ENCODE measurements around the gene HIVEP3.

Gene HIVEP3

DNA sequence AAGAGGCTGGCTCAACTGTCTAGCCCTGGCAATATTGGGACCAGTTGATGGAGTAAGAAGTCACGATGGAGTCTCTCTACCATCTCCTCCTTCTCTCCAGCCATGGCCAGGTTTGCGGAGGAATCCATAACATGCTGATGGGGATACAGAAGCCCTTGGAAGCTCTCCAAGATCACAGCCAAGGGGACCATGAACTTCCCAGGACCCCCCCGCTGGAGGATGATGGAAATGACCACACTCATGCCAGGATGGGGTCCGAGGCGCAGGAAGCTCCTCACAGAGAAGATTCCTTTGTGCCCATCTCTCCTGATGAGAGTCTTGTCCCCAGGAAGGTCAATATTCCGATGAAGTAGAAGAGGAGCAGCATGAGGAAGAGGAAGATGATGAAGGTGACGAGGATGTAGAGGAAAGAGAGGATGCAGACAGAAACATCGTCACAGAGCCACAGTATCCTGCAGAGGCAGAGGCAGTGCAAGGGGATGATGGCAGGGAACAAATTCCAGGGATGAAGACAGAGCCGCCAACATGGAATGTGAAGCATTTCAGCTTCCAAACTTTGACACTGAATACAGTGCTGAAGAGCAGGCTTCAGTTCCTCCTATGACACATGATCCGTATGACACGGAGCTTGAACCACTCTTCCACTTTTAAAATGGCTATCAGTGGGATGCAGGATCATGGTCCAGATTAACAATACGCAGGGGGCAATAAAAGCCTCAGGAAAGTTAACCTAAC is 376.4 kb downstream of the HIVEP3 start:
- peak; percentile 72 for DNase-seq

DNA sequence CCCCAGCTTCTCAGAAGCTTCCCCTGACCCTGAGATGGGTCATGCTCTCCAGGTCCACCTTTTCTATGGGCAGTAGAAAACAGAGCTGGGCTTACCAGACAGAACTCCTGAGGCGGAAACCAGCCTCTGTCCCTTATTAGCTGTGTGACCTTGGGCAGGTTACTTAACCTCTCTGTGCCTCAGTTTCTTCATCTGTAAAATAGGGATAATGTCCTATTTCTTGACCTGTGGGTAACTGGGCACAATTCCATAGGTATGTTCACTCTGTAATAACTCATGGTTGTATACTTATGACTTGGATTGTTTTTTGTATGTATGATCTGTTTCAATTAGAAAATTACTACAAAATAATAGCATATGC is 377.1 kb downstream of the HIVEP3 start:
- DNase-seq, result no peak

- no peak for DNase-seq
These were observed 377.7 kb downstream of the HIVEP3 start for GRCh38 chr1:41540886-41541591.

GRCh38 chr1:41539999-41540398 is 378.7 kb downstream of the HIVEP3 start:
- DNase-seq, result no peak

GRCh38 chr1:41539418-41539805 is 379.3 kb downstream of the HIVEP3 start:
- DNase-seq, result no peak

GRCh38 chr1:41538741-41539417 is 379.8 kb downstream of the HIVEP3 start:
- DNase-seq, result no peak

GRCh38 chr1:41537788-41538351 is 380.9 kb downstream of the HIVEP3 start:
- DNase-seq, result peak; percentile 89

- DNase-seq, result peak; percentile 94
These were observed 381.5 kb downstream of the HIVEP3 start for GRCh38 chr1:41537251-41537650.

DNA sequence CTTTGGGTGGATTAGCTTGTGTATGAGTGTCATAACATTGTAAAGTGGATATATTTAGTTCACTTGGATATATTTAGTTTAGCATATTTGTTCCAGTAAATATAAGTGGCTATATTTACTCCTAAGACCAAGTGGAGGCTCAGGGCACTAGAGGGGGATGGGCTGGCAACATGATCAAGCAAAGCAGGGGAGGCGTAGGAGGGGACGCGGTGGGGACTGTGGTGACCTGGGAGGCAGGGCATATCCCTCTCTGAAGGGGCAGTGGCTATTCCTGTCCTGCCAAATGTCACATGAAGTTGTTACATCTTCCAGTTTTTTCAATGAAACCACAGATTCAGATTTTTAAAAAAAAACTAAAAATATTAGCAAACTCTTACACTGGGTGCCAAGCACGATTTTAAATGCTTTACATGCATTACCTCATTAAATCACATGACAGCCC is 382.3 kb downstream of the HIVEP3 start:
- DNase-seq, result no peak

GRCh38 chr1:41535716-41536115 is 383.0 kb downstream of the HIVEP3 start:
- no peak for DNase-seq

DNA sequence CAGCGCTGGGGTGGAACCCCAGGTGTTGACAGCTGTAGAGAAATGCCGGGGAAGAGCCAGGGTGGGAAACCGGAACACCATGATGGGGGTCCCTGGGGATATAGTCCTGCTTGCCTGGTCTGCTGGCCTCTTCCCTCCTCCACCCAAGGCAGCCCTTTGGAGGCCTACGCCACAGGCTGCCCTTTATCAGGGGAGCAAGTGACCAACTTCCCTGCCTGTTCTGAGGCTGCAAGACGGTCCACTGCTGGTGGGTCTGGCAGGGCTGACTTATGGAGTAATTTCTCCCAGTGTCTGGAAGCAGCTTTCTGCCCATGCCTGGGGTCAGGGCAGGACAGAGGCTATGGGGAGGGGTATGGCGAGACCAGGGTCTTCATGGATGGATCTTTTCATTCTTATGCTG is 383.4 kb downstream of the HIVEP3 start:
- no peak for DNase-seq

- no peak for DNase-seq
These were observed 384.3 kb downstream of the HIVEP3 start for GRCh38 chr1:41534181-41535076.

DNA sequence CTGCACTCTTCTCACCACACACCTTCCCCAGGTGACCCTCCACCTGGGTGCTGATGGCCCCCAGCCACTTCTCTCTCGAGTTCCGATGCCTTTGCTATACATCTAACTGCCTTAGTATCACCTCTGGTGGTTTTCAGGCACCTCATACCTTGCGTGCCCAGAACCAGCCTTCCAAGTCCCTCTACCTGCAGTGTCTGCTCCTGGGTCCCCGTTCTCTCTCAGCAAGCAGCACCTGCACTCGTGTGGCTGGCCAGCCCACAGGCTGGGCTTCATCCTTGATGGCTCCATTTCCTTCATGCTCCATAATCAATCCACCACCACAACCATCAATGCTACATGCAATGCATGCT is 385.0 kb downstream of the HIVEP3 start:
- no peak for DNase-seq

DNA sequence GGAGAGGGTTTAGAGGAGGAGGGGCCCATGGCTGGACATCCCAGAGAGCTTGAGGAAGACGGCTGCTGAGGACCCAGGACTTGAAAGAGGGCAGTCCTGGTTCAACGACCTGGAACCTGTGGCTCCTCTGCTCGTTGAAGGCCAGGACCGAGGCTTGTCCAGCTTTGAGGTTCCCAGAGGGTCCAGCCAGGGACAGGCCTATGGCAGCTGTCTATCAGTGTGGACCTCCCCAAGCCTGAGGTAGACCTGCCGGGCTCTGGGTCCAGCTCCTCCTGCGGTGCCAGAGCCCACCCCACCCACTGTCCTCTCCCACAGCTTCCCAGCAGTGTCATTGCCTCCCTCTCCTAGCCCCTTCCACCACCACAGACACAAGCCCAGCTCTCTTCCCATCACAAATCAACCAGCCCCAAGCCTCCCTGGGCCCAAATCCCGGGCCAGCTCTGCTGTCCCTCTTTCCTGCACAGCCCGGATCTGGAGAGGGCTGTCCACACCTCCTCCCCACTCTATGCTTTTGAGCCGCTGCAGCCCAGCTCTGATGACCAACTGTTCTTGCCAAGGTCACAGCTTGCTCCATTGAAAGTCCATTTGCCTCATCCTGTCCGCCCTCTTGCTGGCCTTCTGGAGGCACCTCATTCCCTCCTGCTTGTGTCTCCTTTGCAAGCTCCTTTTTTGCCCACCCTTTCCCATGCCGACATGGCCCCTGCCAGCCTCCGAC is 385.5 kb downstream of the HIVEP3 start:
- no peak for DNase-seq

GRCh38 chr1:41532206-41532975 is 386.3 kb downstream of the HIVEP3 start:
- DNase-seq, result no peak

DNA sequence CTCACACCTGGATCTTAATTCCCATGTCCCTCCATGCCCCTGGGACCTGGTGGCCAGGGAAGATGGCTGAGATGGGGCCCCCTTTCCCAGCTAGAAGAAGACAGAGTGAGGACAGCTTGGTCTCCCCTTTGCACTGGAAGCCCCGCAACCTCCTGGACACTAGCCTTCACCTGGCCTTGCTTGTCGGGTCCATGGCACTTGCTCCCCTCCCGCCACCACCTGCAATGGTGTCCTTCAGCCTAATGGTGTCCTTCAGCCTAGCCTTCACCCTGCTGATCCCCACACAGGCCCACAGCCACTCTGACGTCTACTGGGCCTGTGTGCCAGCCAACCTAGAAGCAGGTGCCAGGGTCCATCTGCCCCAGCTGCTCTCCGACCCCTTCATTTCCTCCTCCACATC is 388.3 kb downstream of the HIVEP3 start:
- DNase-seq, result no peak

DNA sequence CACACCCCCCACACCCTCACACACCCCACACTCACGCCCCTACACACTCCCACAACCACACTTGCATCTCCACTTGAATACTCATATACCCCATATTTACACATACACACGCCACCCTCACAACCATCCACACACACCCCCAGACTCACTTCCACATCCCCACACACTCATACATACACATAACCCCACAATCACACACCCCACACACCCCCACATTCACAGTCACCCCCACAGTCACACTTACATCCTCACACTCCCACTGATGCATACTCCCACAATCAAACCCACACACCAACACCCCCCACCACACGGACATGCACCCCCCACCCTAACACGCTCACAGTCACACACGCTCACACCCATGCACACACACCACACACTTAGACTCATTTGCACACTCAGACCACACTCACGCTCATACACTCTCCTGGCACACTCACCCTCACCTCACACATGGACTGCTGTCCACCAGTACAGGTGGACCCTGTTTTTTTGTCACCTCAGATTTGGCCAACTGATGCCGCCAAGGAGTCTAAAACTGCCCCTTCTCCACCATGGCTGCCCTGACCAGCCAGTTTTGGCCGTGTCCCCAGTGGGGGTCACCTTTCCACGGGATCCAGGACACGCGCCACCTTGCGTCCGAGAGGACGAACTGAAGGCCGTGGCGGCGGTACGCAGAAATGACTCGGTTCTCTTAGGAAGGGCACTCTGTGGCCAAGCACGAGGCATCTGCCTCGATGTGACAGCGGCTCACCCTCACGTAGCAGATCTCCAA is 388.9 kb downstream of the HIVEP3 start:
- DNase-seq, result no peak

GRCh38 chr1:41528726-41529605 is 389.8 kb downstream of the HIVEP3 start:
- DNase-seq, result no peak

- no peak for DNase-seq
These were observed 390.6 kb downstream of the HIVEP3 start for GRCh38 chr1:41528106-41528505.

Measured in fibroblast of skin of back (primary cell).